Measurements from ENCODE around the gene CPVL.

CPVL gene

DNA sequence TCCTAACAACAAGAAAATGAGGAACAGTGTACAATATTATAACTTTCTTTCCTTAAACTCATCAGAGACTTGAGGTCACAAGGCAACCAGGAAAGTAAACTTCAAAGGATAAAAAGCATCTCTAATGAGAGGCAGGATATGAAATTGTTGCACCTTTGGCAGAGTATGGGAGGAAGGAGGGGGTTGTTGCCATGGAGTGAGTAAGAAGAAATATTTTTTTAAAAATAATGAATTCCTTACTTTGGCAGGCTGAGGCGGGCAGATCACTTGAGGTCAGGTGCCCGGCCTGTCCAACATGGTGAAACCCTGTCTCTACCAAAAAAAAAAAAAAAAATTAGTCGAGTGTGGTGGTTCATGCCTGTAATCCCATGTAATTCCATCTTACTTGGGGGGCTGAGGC, 27.1 kb upstream of the CPVL start:
- DNase-seq (ENCODE audit: low spot score) = no peak
- POLR2A ChIA-PET (ENCODE audit: low non-redundant PET) = no interaction called here
- CTCF ChIA-PET = interaction anchor here (0.6 kb wide), 3 partner anchors 17 to 251 kb away, joined by 3 to 4 read pairs (median 3); no protein-coding TSS in a partner anchor
- H3K27ac ChIP-seq = no peak overlapping the region
- TF ChIP-seq, protein P1, sequence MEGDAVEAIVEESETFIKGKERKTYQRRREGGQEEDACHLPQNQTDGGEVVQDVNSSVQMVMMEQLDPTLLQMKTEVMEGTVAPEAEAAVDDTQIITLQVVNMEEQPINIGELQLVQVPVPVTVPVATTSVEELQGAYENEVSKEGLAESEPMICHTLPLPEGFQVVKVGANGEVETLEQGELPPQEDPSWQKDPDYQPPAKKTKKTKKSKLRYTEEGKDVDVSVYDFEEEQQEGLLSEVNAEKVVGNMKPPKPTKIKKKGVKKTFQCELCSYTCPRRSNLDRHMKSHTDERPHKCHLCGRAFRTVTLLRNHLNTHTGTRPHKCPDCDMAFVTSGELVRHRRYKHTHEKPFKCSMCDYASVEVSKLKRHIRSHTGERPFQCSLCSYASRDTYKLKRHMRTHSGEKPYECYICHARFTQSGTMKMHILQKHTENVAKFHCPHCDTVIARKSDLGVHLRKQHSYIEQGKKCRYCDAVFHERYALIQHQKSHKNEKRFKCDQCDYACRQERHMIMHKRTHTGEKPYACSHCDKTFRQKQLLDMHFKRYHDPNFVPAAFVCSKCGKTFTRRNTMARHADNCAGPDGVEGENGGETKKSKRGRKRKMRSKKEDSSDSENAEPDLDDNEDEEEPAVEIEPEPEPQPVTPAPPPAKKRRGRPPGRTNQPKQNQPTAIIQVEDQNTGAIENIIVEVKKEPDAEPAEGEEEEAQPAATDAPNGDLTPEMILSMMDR (conservative IDR thresholded peaks at IDR 0.05; ENCODE audit: low read depth) = no peak

DNA sequence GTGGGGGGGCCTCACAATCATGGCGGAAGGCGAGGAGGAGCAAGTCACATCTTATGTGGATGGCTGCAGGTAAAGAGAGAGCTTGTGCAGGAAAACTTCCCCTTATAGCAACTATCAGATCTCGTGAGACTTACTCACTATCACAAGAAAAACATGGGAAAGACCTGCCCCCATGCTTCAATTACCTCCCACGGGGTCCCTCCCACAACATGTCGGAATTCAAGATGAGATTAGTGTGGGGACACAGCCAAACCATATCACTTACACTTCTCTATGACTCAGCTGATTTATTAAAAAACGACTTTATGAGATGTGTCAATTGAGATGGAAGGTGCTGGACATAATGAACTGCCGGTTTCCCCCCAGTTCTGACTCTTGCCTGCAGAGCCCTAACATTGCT, 24.4 kb upstream of the CPVL start:
- ChIA-PET CTCF (interaction anchor here (0.6 to 1.0 kb wide), 3 partner anchors 15 to 28 kb away, joined by 3 to 6 read pairs (median 3); no protein-coding TSS in a partner anchor), POLR2A (ENCODE audit: low non-redundant PET) (no interaction called here)
- TF ChIP-seq, protein P1 (conservative IDR thresholded peaks at IDR 0.05; ENCODE audit: low read depth) = no peak
- no peak overlapping the region for H3K27ac ChIP-seq
- no peak for DNase-seq (ENCODE audit: low spot score)

DNA sequence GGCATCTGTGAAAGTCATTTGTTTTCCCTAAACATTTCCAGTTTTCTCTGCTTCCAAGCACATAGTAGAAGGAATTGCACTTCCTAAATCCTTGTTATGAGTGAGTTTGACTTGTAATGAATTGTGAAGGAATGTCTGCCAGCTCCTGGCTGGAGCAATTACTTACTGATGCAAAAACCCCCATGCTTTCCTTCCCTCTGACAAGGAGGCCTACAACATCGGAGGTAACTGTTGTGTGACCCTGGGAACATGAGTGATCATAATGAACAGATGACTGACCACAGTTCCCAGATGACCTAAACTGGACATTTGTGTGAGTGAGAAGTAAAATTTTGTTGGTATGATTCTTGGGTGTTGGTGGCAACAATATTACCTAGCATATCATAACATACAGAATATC, 21.4 kb upstream of the CPVL start:
- TF ChIP-seq, protein P1 (conservative IDR thresholded peaks at IDR 0.05; ENCODE audit: low read depth) = no peak
- ChIA-PET CTCF (no interaction called here), POLR2A (ENCODE audit: low non-redundant PET) (no interaction called here)
- H3K27ac ChIP-seq = no peak overlapping the region
- DNase-seq (ENCODE audit: low spot score) = no peak

DNA sequence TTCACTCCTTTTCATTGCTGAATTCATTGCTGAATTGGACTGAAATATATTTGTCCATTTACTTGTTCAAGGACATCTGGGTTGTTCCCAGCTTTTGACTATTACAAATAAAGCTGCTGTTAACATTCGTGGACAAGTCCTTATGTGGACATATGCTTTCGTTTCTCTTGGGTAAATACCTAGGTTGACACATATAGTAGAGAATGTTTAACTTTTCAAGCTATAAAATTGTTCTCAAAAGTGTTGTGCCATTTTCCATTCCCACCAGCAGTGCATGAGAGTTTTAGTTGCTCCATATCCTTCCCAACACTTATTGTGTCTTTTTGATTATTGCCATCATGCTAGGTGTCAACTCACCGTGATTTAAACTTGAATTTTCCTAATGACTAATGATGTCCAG, 17.5 kb upstream of the CPVL start:
- TF ChIP-seq, protein P1 (conservative IDR thresholded peaks at IDR 0.05; ENCODE audit: low read depth) = no peak
- ChIA-PET CTCF (interaction anchor here (0.5 kb wide), 1 partner anchor 17 kb away, joined by 3 read pairs; no protein-coding TSS in a partner anchor), POLR2A (ENCODE audit: low non-redundant PET) (no interaction called here)
- H3K27ac ChIP-seq = no peak overlapping the region
- DNase-seq (ENCODE audit: low spot score) = no peak

DNA sequence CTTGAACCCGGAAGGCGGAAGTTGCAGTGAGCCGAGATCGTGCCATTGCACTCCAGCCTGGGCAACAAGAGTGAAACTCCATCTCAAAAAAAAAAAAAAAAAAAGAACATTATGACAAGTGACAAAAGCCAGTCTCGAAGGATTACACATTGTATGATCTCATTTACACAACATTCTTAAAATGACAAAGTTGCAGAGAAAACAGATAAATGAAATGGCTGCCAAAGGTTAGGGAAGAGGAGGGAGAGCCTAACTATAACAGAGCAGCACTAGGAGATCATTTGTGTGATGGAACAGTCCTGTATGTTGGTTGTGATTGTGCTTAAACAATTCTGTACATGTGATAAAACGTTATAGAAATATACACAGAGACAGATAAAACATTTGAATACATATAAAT, 16.2 kb upstream of the CPVL start:
- no peak for DNase-seq (ENCODE audit: low spot score)
- no peak overlapping the region for H3K27ac ChIP-seq
- ChIA-PET POLR2A (ENCODE audit: low non-redundant PET) (no interaction called here), CTCF (no interaction called here)
- TF ChIP-seq, protein P1 (conservative IDR thresholded peaks at IDR 0.05; ENCODE audit: low read depth) = no peak

DNA sequence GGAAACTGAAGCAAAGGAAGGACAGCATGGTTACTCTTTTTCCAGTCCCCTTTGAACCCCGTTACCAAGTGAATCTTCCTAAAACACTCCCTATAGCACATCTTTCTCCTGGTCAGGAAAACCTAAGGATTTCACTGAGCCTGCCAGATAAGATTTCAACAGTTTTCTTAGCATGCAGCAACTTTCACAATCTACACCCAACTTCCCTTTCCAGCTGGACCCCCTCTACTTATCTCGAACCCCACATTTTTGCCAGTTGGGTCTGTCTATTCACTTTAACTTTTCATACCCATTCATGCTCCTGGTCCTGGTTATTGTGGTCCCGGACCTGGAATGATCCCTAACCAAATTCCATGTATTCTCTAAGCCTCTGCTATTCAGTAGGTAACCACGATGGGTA, 14.9 kb upstream of the CPVL start:
- TF ChIP-seq, protein P1 (conservative IDR thresholded peaks at IDR 0.05; ENCODE audit: low read depth) = no peak
- CTCF ChIA-PET = no interaction called here
- DNase-seq (ENCODE audit: low spot score) = no peak
- POLR2A ChIA-PET (ENCODE audit: low non-redundant PET) = no interaction called here
- H3K27ac ChIP-seq = no peak overlapping the region

DNA sequence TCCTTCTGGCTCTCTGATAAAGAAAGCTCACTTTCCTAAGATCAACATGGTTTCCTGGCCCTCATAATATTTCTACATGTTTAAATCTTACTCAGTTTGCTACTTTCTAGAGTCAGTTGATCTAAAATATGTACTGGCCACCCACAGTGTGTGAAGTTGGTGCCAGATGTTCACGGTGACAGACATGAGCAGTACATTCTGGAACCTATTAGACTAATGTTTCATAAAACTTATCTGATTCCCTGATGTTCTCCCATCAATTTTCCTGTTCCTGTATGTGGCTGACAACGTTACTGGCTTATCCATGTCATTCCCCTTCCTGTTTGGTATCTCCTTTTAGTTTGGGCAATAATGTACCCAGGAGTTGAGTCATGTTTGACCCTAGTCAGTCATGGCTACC, 13.7 kb upstream of the CPVL start:
- POLR2A ChIA-PET (ENCODE audit: low non-redundant PET) = no interaction called here
- no peak for DNase-seq (ENCODE audit: low spot score)
- CTCF ChIA-PET = no interaction called here
- TF ChIP-seq, protein P1 (conservative IDR thresholded peaks at IDR 0.05; ENCODE audit: low read depth) = no peak
- H3K27ac ChIP-seq = no peak overlapping the region
